Esophagus muscularis mucosa (tissue), 4 donors: ENCODE measurements around the gene OR6J1. TPM values are rescaled to one million over a fixed set of nuclear protein-coding genes. Genes with fewer than 3 reads are reported as not detected.
A peak's percentile ranks its signal among the peaks of the same experiment; 100 is the strongest.

Experiments used
- DNase-seq: peaks from one replicate; pipeline ENCODE4 v3.0.0-alpha.2; 2017; ENCODE audit errors: extremely low spot score
- H3K27ac ChIP-seq, 4 donors: fragments of 200-600 bp; sonication (generic); replicated peaks in 1 of 4; 1 replicate in 3 of 4; 2 replicates in 1 of 4; pipeline ENCODE4 v1.5.1; 2016 to 2019; ENCODE audit warnings: mild to moderate bottlenecking in 1 of 4
- H3K27me3 ChIP-seq, 4 donors: fragments of 200-600 bp; sonication (generic); one replicate each; pipeline versions ENCODE4 v1.5.1 to v1.6.0; 2016 to 2019
- H3K36me3 ChIP-seq, 4 donors: fragments of 200-600 bp; sonication (generic); one replicate each; pipeline ENCODE4 v1.5.1; 2016 to 2019
- H3K4me1 ChIP-seq, 4 donors: fragments of 200-600 bp; sonication (generic); one replicate each; pipeline ENCODE4 v1.5.1; 2016 to 2019
- H3K4me3 ChIP-seq, 4 donors: fragments of 200-600 bp; sonication (generic); 1 replicate in 2 of 4; 2 replicates in 2 of 4; pipeline ENCODE4 v1.5.1; 2016 to 2019; ENCODE audit warnings: mild to moderate bottlenecking in 4 of 4, moderate library complexity in 1 of 4
- H3K9me3 ChIP-seq, 4 donors: fragments of 200-600 bp; sonication (generic); 1 replicate in 3 of 4; 2 replicates in 1 of 4; pipeline ENCODE4 v1.5.1; 2016 to 2019
- EP300 ChIP-seq: sonication (generic); formaldehyde crosslinking; IDR thresholded peaks from one replicate; pipeline ENCODE4 v1.6.1; 2017; ENCODE audit warnings: antibody characterized with exemption
- POLR2A ChIP-seq: fragments of 450-650 bp; IDR thresholded peaks from one replicate; pipeline ENCODE4 v1.6.1; 2017; ENCODE audit warnings: antibody characterized with exemption, moderate library complexity, mild to moderate bottlenecking, low read depth
- POLR2AphosphoS5 ChIP-seq, 2 donors: sonication (generic); formaldehyde crosslinking; IDR thresholded peaks; one replicate each; pipeline ENCODE4 v1.6.1; 2017; ENCODE audit warnings: antibody characterized with exemption in 2 of 2
- WGBS: methylation state at CpG from one replicate; pipeline ENCODE4 v1.1.5; 2018; 5-methylcytosine and 5-hydroxymethylcytosine counted together
- intact Hi-C: fragments of 100-400 bp; cut with DNase I; formaldehyde crosslinking; loops from one replicate; pipeline ENCODE4 v1.15.1; 2023
- total RNA-seq, 4 donors: library from RNA; depleted of rRNA; stranded (reverse); fragments of >200 nt; gene quantifications; one replicate each; pipeline versions ENCODE4 v1.1.0 to v1.2.1, GENCODE V29; 2016
- TF ChIP-seq, protein P1 (sequence below), 3 experiments: fragments of 200-600 bp in 2 of 3; fragments of 450-650 bp in 1 of 3; sonication (generic) in 2 of 3; IDR thresholded peaks; one replicate each; pipeline ENCODE4 v1.5.1; 2017 to 2019; ENCODE audit warnings: antibody characterized with exemption in 3 of 3, mild to moderate bottlenecking in 2 of 3, moderate library complexity in 1 of 3

Gene OR6J1
- total RNA-seq, 4 donors from 2014 or later = not detected

DNA sequence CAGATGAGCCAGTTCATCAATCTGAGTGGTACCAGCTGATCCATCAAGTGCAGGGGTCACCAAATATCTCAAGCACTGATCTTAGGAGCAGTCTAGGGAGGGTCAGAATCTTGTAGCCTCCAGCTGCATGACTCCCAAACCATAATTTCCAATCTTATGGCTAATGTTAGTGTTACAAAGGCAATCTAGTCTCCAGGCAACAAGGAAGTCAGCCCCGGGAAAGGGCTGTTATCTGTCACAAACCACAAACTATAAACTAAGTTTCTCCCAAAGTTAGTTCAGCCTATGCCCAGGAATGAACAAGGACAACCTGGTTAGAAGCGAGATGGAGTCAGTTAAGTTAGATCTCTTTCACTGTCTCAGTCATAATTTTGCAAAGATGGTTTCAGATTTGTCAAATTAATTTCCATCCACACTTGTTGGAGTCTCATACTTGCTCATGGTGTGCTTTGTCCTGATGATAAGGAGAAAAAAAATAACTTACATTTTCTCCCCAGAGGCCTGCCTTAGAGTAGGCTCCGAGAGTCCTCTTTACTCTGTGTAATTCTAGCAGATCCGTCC lies 49.9 kb downstream of the OR6J1 start:
- no peak for DNase-seq
- no peaks in the 10 kb centered on the region for H3K27me3 ChIP-seq
- WGBS = 48% methylated on average over 4 of the region's 4 CpGs
- H3K4me1 ChIP-seq = peaks cover 8 to 23% (median 20%) of the 10 kb centered on the region in 4 donors
- no peak overlapping the region for H3K27ac ChIP-seq
- H3K36me3 ChIP-seq = no peaks in the 10 kb centered on the region
- intact Hi-C loops = no loop called here
- H3K4me3 ChIP-seq = no peak overlapping the region
- TF ChIP-seq POLR2AphosphoS5 (IDR thresholded peaks at IDR 0.05) (no peak), POLR2A (no peak), EP300 (no peak)
- TF ChIP-seq, protein P1, sequence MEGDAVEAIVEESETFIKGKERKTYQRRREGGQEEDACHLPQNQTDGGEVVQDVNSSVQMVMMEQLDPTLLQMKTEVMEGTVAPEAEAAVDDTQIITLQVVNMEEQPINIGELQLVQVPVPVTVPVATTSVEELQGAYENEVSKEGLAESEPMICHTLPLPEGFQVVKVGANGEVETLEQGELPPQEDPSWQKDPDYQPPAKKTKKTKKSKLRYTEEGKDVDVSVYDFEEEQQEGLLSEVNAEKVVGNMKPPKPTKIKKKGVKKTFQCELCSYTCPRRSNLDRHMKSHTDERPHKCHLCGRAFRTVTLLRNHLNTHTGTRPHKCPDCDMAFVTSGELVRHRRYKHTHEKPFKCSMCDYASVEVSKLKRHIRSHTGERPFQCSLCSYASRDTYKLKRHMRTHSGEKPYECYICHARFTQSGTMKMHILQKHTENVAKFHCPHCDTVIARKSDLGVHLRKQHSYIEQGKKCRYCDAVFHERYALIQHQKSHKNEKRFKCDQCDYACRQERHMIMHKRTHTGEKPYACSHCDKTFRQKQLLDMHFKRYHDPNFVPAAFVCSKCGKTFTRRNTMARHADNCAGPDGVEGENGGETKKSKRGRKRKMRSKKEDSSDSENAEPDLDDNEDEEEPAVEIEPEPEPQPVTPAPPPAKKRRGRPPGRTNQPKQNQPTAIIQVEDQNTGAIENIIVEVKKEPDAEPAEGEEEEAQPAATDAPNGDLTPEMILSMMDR (IDR thresholded peaks at IDR 0.05) = no peak
- no peaks in the 10 kb centered on the region for H3K9me3 ChIP-seq

DNA sequence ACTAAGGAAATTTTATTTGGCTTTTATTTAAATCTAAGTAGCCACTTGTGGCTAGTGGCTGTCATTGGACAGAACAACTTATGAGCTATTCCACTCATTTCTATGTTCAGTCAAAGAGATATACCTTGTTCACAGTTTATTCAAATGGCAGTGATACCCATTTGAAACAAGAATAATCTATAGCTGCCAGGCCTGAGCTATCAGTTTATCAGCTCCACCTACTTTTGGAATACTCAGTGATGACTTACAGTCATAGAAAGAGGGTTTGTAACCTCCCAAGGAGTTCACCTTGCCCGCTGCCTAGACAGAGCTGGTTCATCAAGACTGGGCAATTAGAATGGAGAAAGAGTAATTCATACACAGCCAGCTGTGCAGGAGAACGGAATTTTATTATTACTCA lies 50.6 kb downstream of the OR6J1 start:
- Histone ChIP-seq H3K4me1 (peaks cover 4 to 17% (median 15%) of the 10 kb centered on the region in 4 donors), H3K27ac (no peak overlapping the region), H3K4me3 (no peak overlapping the region), H3K36me3 (no peaks in the 10 kb centered on the region), H3K9me3 (no peaks in the 10 kb centered on the region), H3K27me3 (no peaks in the 10 kb centered on the region)
- intact Hi-C loops = no loop called here
- DNase-seq = no peak
- WGBS = 84% methylated on average over 2 of the region's 2 CpGs
- TF ChIP-seq EP300 = no peak
- TF ChIP-seq, protein P1 (IDR thresholded peaks at IDR 0.05) = no peak
- no peak for TF ChIP-seq POLR2A
- no peak for TF ChIP-seq POLR2AphosphoS5 (IDR thresholded peaks at IDR 0.05)

DNA sequence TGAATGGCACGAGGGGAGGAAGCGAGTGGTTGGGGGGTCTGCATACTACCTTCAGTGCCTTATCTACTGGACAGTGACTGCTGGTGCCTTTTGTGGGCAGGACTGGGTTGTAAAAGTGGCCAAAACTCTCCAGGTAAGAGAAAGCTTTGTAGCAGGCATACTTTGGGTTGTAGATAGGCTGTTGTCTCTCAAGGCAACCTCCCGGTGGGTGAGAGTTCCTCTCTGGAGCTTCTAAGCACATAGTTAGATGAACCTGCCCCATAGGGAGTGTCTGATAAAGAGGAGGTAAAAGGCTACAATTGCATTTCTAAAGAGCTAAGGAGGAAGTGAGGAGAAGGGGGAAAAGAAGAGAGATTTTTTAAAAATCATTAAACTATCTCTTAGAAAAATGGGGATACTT lies 51.0 kb downstream of the OR6J1 start:
- WGBS = 52% methylated on average over 3 of the region's 3 CpGs
- intact Hi-C loops = no loop called here
- H3K4me1 ChIP-seq = peaks cover 8 to 21% (median 18%) of the 10 kb centered on the region in 4 donors
- TF ChIP-seq, protein P1 (IDR thresholded peaks at IDR 0.05) = no peak
- TF ChIP-seq EP300 = no peak
- no peak overlapping the region for H3K4me3 ChIP-seq
- no peaks in the 10 kb centered on the region for H3K36me3 ChIP-seq
- H3K27me3 ChIP-seq = no peaks in the 10 kb centered on the region
- no peak overlapping the region for H3K27ac ChIP-seq
- H3K9me3 ChIP-seq = no peaks in the 10 kb centered on the region
- DNase-seq = no peak

DNA sequence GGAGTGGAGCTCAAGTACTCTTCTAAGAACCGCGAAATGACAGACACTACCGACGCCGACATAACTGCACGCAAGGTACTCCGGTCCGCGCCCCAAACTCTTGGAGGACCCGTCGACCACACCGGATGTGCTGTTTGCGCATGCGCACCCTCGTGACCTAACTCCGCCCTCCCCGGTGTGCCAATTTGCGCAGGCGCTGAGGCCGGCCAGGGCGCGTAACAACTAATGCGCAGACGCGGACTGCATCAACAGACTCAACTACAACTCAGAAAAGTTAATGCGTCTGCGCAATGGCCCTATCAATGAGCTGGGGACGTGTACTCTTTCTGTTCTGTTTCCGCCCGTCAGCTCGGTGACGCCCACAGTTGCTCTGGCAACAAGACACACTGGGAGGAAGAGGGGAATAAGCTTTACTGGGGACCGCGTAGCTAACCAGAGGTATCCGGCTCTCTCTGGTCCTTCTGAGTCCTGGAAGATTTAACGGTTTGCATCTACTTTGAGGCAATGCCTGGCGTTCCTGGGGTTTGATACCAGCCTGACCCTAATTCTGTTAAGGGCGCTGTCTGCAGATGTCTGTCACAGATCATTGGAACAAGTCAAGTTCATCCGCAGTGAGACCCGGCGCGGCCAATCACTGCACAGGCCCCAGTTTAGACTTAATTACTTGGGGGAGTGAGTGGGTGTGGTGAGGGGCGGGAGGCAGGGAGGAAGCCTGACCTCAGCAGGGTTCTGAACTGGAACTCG lies 54.9 kb downstream of the OR6J1 start, which contains the start of gene DAD1:
TSS of gene DAD1 (minus strand) at position 129 of the 744 bp plus-strand sequence. CDS start at position 62, 67 bp downstream.
- Histone ChIP-seq H3K4me1 (peaks cover 24 to 53% (median 50%) of the 10 kb centered on the region in 4 donors), H3K27ac (peak within 1 kb of the TSS; percentile 88 to 93 (median 90)), H3K27me3 (no peaks in the 10 kb centered on the region), H3K9me3 (no peaks in the 10 kb centered on the region), H3K4me3 (peak within 1 kb of the TSS; percentile 57 to 90 (median 74)), H3K36me3 (no peaks in the 10 kb centered on the region)
- peak; percentile 100 for DNase-seq
- TF ChIP-seq, protein P1 (IDR thresholded peaks at IDR 0.05) = peak in 1 of 3 experiments; percentile 13
- TF ChIP-seq POLR2AphosphoS5 (IDR thresholded peaks at IDR 0.05) = peak; percentile 97 to 99
- peak; percentile 92 for TF ChIP-seq POLR2A
- no peak for TF ChIP-seq EP300
- intact Hi-C loops = no loop called here
- WGBS = 0% methylated on average over 19 of the region's 44 CpGs
